GM12872 (cell line): Measurements from ENCODE around the gene CCDC183.
A peak's percentile ranks its signal among the peaks of the same experiment; 100 is the strongest.

ENCODE experiments used
- CTCF ChIP-seq: IDR thresholded peaks from 3 replicates; pipeline ENCODE4 v1.5.1; 2011; ENCODE audit warnings: low read depth, mild to moderate bottlenecking, low read length, moderate library complexity; ENCODE audit not compliant: insufficient read depth

The CCDC183 gene

GRCh38 chr9:136791516-136792276 lies 4.4 kb upstream of the CCDC183 start:
- peak; percentile 99 for TF ChIP-seq CTCF

- TF ChIP-seq CTCF: no peak
Observed at GRCh38 chr9:136792321-136793085, 3.6 kb upstream of the CCDC183 start.

GRCh38 chr9:136793086-136793946 lies 2.8 kb upstream of the CCDC183 start:
- TF ChIP-seq CTCF: no peak

- no peak for TF ChIP-seq CTCF
Observed at GRCh38 chr9:136794281-136794999, 1.7 kb upstream of the CCDC183 start.

GRCh38 chr9:136795000-136795348 lies 1.2 kb upstream of the CCDC183 start:
- no peak for TF ChIP-seq CTCF

GRCh38 chr9:136798708-136799078 lies 2.6 kb downstream of the CCDC183 start:
- no peak for TF ChIP-seq CTCF
